Smooth muscle cell (in vitro differentiated cells): ENCODE measurements around the gene OSGEPL1. TPM values are rescaled to one million over a fixed set of nuclear protein-coding genes. Genes with fewer than 3 reads are reported as not detected.

ENCODE experiments used
- DNase-seq: peaks from one replicate; lab custom pipeline; 2025; ENCODE audit not compliant: unreplicated experiment; lab: John Stamatoyannopoulos, UW
- H2AFZ ChIP-seq: fragments of 200-600 bp; sonication (generic); 2 replicates; pipeline ENCODE4 v1.6.0; 2016; ENCODE audit warnings: antibody characterized with exemption, low read depth, mild to moderate bottlenecking
- H3F3A ChIP-seq: fragments of 200-600 bp; sonication (generic); 2 replicates; pipeline ENCODE4 v1.6.0; 2017; ENCODE audit warnings: antibody characterized with exemption, low read depth
- H3K27ac ChIP-seq: fragments of 200-600 bp; sonication (generic); 2 replicates; pipeline ENCODE4 v1.5.1; 2016; ENCODE audit warnings: low read depth, mild to moderate bottlenecking
- H3K27me3 ChIP-seq: fragments of 200-600 bp; sonication (generic); 2 replicates; pipeline ENCODE4 v1.6.1; 2016; ENCODE audit warnings: low read depth, mild to moderate bottlenecking
- H3K36me3 ChIP-seq: fragments of 200-600 bp; sonication (generic); 2 replicates; pipeline ENCODE4 v1.5.1; 2016; ENCODE audit warnings: low read depth
- H3K4me1 ChIP-seq: fragments of 200-600 bp; sonication (generic); 2 replicates; pipeline ENCODE4 v1.5.1; 2016; ENCODE audit warnings: low read depth
- H3K4me2 ChIP-seq: fragments of 200-600 bp; sonication (generic); 2 replicates; pipeline ENCODE4 v1.6.0; 2016; ENCODE audit warnings: mild to moderate bottlenecking
- H3K4me3 ChIP-seq: fragments of 200-600 bp; sonication (generic); 2 replicates; pipeline ENCODE4 v1.5.1; 2016; ENCODE audit warnings: mild to moderate bottlenecking
- H3K79me2 ChIP-seq: fragments of 200-600 bp; sonication (generic); 2 replicates; pipeline ENCODE4 v1.6.0; 2016; ENCODE audit warnings: low read depth, mild to moderate bottlenecking
- H3K9ac ChIP-seq: fragments of 200-600 bp; sonication (generic); 2 replicates; pipeline ENCODE4 v1.6.0; 2016; ENCODE audit warnings: low read depth
- H3K9me3 ChIP-seq: fragments of 200-600 bp; sonication (generic); replicated peaks from 2 replicates; pipeline ENCODE4 v1.5.1; 2016; ENCODE audit warnings: low read depth
- H4K20me1 ChIP-seq: fragments of 200-600 bp; sonication (generic); 2 replicates; pipeline ENCODE4 v1.6.0; 2016; ENCODE audit warnings: low read depth
- CTCF ChIP-seq: fragments of 200-600 bp; sonication (generic); IDR thresholded peaks from 2 replicates; pipeline ENCODE4 v1.5.1; 2017; ENCODE audit warnings: borderline replicate concordance, mild to moderate bottlenecking, antibody characterized with exemption; ENCODE audit not compliant: insufficient read depth, poor library complexity, severe bottlenecking
- WGBS: methylation state at CpG from one replicate; pipeline ENCODE4 v1.1.7; 2016; ENCODE audit warnings: low lambda C conversion rate; 5-methylcytosine and 5-hydroxymethylcytosine counted together
- polyA plus RNA-seq: library from polyadenylated mRNA; unstranded; fragments of >200 nt; fragmentation: Nextera tagmentation; extraction: Ambion mirVana; gene quantifications from 2 replicates; pipeline ENCODE4 v1.2.1, GENCODE V29; 2016
- total RNA-seq: library from RNA; depleted of rRNA; stranded (reverse); fragments of >200 nt; gene quantifications from 2 replicates; pipeline ENCODE4 v1.2.3, GENCODE V29; 2014

The OSGEPL1 gene
- total and polyA plus RNA-seq, 2 experiments from 2014 or later: 6.1 to 11.8 TPM

DNA sequence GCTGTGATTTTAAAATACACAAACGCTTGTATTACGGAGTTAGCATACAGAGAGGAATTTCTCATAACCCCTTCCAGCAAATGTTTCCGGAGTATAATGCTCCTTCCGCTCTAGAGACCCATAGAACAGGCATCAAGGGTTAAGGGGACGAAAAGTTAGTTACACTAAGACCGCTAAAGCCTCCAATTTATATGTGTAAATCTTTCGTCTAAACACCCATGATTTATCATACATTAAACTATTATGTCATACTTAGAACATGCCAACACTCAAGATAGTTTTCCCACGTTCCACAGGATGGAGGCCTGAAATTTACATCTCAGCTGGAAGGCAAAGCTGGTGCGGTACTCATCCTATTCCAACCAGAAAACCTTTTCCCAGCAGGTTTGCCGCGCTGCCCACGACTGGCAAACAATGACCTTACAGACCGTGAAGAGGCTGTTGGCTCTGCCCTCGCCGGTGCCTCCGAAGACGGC is 20.9 kb upstream of the OSGEPL1 start:
- Histone ChIP-seq H4K20me1 (peaks cover 14% of the 10 kb centered on the region), H3K27ac (peak overlapping the region; percentile 90), H3K27me3 (no peaks in the 10 kb centered on the region), H3K36me3 (peaks cover 8% of the 10 kb centered on the region), H3F3A (no peaks in the 10 kb centered on the region), H3K4me3 (peak overlapping the region; percentile 73), H3K9me3 (no peaks in the 10 kb centered on the region), H3K4me2 (peak overlapping the region; percentile 90), H3K4me1 (peaks cover 16% of the 10 kb centered on the region), H3K9ac (peak overlapping the region; percentile 71), H2AFZ (peak overlapping the region; percentile 83), H3K79me2 (peaks cover 83% of the 10 kb centered on the region)
- no peak for DNase-seq
- TF ChIP-seq CTCF: no peak
- 1% methylated on average over 17 of the region's 17 CpGs for WGBS

DNA sequence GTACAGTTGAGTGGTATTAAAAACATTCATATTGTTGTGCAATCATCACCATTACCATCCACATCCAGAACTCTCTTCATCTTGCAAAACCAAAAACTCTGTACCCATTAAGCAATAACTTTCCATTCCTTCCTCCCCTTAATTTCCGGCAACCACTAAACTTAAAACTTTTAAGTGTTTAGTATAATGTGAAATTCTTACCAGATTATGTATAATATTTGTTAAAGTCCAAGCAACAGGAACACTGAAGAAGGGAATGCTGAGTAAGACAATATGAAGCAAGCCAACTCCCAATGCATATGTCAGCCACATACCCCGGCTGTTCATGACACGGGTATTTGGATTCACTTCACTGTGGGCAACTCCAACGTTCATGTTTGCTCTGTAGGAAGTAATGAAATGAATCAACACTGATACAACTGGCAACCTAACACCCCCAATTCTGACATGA is 19.7 kb upstream of the OSGEPL1 start:
- Histone ChIP-seq H3F3A (no peaks in the 10 kb centered on the region), H3K4me1 (peaks cover 16% of the 10 kb centered on the region), H3K9me3 (no peaks in the 10 kb centered on the region), H3K4me2 (peak overlapping the region; percentile 90), H3K79me2 (peaks cover 80% of the 10 kb centered on the region), H2AFZ (no peak overlapping the region), H3K27ac (peak overlapping the region; percentile 90), H3K4me3 (peak overlapping the region; percentile 73), H3K9ac (peak overlapping the region; percentile 71), H3K36me3 (peaks cover 19% of the 10 kb centered on the region), H4K20me1 (peaks cover 18% of the 10 kb centered on the region), H3K27me3 (no peaks in the 10 kb centered on the region)
- DNase-seq: no peak
- TF ChIP-seq CTCF: no peak
- 87% methylated on average over 4 of the region's 4 CpGs for whole genome bisulfite sequencing

GRCh38 chr2:189772212-189772611 is 9.6 kb upstream of the OSGEPL1 start:
- peaks cover 41% of the 10 kb centered on the region for H3K36me3 ChIP-seq

More at GRCh38 chr2:189772212-189772611, 9.6 kb upstream of the OSGEPL1 start:
- peaks cover 4% of the 10 kb centered on the region for H3K79me2 ChIP-seq
- H3K4me1 ChIP-seq: no peaks in the 10 kb centered on the region
- WGBS: 87% methylated on average over 1 of the region's 1 CpG
- H3K9ac ChIP-seq: no peak overlapping the region
- no peak overlapping the region for H3K4me2 ChIP-seq
- no peaks in the 10 kb centered on the region for H3K9me3 ChIP-seq
- no peak for DNase-seq
- H2AFZ ChIP-seq: no peak overlapping the region
- no peak overlapping the region for H3K4me3 ChIP-seq
- no peaks in the 10 kb centered on the region for H3K27me3 ChIP-seq
- H4K20me1 ChIP-seq: no peaks in the 10 kb centered on the region
- H3F3A ChIP-seq: no peaks in the 10 kb centered on the region
- no peak for TF ChIP-seq CTCF
- no peak overlapping the region for H3K27ac ChIP-seq
